Measurements from ENCODE around the gene ALAS1.

DNA sequence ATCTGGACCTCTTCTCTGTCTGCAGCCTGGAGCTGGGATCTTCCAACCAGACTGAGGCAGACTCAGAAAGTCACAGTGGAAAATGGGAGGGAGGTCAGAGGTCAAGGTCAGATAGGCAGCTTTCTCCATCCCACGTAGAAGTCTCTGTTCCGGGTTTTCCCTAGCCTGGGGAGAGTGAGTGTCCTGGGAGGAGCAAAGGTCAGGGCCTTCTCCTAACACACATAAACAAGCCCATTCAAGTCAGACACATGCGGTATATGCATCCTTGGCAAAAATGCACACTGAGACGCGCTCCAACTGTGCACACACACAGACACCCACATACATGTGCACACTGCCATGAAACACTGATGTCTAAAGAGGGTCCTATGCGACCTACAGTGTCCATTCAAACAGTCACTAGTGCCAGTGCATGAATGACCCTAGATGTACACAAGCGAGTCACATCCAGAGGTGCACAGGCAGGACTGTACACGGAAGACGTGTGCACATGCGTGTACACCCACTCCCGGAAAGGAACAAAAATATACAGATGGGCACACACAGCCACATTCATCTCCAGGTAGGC is 40.3 kb downstream of the ALAS1 start:
- TF ChIP-seq ZNF391 (tag by site-specific recombination; IDR thresholded peaks at IDR 0.05; ENCODE audit: borderline replicate concordance, low read depth) = no peak
- TF ChIP-seq, protein P1, sequence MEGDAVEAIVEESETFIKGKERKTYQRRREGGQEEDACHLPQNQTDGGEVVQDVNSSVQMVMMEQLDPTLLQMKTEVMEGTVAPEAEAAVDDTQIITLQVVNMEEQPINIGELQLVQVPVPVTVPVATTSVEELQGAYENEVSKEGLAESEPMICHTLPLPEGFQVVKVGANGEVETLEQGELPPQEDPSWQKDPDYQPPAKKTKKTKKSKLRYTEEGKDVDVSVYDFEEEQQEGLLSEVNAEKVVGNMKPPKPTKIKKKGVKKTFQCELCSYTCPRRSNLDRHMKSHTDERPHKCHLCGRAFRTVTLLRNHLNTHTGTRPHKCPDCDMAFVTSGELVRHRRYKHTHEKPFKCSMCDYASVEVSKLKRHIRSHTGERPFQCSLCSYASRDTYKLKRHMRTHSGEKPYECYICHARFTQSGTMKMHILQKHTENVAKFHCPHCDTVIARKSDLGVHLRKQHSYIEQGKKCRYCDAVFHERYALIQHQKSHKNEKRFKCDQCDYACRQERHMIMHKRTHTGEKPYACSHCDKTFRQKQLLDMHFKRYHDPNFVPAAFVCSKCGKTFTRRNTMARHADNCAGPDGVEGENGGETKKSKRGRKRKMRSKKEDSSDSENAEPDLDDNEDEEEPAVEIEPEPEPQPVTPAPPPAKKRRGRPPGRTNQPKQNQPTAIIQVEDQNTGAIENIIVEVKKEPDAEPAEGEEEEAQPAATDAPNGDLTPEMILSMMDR (tag by site-specific recombination; IDR thresholded peaks at IDR 0.05) = no peak
- TF ChIP-seq, protein P2, sequence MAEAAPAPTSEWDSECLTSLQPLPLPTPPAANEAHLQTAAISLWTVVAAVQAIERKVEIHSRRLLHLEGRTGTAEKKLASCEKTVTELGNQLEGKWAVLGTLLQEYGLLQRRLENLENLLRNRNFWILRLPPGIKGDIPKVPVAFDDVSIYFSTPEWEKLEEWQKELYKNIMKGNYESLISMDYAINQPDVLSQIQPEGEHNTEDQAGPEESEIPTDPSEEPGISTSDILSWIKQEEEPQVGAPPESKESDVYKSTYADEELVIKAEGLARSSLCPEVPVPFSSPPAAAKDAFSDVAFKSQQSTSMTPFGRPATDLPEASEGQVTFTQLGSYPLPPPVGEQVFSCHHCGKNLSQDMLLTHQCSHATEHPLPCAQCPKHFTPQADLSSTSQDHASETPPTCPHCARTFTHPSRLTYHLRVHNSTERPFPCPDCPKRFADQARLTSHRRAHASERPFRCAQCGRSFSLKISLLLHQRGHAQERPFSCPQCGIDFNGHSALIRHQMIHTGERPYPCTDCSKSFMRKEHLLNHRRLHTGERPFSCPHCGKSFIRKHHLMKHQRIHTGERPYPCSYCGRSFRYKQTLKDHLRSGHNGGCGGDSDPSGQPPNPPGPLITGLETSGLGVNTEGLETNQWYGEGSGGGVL (tag by site-specific recombination; IDR thresholded peaks at IDR 0.05) = no peak
- TF ChIP-seq, protein P3, sequence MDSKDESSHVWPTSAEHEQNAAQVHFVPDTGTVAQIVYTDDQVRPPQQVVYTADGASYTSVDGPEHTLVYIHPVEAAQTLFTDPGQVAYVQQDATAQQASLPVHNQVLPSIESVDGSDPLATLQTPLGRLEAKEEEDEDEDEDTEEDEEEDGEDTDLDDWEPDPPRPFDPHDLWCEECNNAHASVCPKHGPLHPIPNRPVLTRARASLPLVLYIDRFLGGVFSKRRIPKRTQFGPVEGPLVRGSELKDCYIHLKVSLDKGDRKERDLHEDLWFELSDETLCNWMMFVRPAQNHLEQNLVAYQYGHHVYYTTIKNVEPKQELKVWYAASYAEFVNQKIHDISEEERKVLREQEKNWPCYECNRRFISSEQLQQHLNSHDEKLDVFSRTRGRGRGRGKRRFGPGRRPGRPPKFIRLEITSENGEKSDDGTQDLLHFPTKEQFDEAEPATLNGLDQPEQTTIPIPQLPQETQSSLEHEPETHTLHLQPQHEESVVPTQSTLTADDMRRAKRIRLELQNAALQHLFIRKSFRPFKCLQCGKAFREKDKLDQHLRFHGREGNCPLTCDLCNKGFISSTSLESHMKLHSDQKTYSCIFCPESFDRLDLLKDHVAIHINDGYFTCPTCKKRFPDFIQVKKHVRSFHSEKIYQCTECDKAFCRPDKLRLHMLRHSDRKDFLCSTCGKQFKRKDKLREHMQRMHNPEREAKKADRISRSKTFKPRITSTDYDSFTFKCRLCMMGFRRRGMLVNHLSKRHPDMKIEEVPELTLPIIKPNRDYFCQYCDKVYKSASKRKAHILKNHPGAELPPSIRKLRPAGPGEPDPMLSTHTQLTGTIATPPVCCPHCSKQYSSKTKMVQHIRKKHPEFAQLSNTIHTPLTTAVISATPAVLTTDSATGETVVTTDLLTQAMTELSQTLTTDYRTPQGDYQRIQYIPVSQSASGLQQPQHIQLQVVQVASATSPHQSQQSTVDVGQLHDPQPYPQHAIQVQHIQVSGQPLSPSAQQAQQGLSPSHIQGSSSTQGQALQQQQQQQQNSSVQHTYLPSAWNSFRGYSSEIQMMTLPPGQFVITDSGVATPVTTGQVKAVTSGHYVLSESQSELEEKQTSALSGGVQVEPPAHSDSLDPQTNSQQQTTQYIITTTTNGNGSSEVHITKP (tag by site-specific recombination; IDR thresholded peaks at IDR 0.05) = no peak
